GM12875 (cell line): ENCODE data around the gene ITPR1.

ENCODE experiments used
- H3K4me3 ChIP-seq: one replicate; pipeline ENCODE4 v1.5.1; 2011; ENCODE audit warnings: low read depth, low read length, control low read depth
- TF ChIP-seq, protein P1 (sequence below): IDR thresholded peaks from 2 replicates; pipeline ENCODE4 v1.5.1; 2011; ENCODE audit warnings: low read depth, mild to moderate bottlenecking, control low read depth, inconsistent platforms, low read length, moderate library complexity, borderline replicate concordance; ENCODE audit not compliant: insufficient read depth

ITPR1 gene

DNA sequence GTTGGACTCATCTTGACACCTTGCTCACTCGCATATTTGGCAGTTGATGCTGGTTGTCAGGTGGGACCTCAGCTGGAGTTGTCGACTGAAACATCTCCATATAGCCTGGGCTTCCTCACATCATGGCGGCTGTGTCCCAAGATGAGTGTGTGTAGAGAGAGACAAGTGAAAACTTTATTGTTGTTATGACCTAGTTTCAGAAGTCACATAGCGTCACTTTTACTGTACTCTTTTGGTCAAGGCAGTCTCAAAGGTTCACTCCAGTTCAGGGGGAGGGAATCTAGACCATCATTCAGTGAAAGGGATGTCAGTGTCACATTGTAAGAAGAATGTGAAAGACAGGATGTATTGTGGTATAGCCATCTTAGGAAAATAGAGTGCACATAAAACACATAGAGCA, 214.2 kb downstream of the ITPR1 start:
- TF ChIP-seq, protein P1, sequence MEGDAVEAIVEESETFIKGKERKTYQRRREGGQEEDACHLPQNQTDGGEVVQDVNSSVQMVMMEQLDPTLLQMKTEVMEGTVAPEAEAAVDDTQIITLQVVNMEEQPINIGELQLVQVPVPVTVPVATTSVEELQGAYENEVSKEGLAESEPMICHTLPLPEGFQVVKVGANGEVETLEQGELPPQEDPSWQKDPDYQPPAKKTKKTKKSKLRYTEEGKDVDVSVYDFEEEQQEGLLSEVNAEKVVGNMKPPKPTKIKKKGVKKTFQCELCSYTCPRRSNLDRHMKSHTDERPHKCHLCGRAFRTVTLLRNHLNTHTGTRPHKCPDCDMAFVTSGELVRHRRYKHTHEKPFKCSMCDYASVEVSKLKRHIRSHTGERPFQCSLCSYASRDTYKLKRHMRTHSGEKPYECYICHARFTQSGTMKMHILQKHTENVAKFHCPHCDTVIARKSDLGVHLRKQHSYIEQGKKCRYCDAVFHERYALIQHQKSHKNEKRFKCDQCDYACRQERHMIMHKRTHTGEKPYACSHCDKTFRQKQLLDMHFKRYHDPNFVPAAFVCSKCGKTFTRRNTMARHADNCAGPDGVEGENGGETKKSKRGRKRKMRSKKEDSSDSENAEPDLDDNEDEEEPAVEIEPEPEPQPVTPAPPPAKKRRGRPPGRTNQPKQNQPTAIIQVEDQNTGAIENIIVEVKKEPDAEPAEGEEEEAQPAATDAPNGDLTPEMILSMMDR = no peak
- H3K4me3 ChIP-seq = no peak overlapping the region

DNA sequence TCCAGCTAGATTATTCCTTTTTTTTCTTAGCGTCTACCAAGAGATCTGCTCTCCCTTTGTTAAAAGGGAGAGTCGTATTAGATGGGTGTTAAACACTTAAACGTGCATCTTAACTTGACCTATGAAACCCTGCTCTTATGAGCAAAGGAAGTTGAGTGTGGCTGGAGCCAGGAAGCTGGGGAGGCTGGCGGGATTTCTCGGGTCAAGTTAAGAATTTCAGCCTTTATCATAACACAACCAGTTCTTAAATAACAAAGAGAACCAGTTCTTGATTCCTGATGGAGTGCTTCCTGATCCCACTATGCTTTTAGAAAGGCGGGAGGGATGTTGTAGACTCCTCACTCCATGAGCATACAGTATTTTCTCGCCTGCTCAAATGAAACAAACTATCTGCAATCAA, 215.1 kb downstream of the ITPR1 start:
- TF ChIP-seq, protein P1 = no peak
- no peak overlapping the region for H3K4me3 ChIP-seq

DNA sequence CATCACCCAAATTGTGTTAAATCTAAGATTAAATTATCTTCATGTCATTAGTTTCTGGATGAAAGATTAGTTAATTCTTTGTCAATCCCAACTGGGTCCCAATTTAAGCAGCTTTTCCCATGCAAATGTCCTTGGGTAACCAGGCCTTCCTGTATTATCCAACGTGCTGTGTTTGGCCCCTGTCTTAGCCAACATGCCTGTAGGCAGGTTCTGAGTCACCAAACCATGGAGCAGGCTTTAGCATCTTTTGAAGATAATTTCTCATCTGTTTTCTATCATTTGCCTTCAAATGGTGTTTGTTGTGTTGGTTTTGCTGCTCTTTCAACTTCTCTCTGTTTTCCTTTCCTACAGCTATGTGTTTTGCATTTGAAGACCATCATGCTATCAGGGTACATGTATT, 216.2 kb downstream of the ITPR1 start:
- TF ChIP-seq, protein P1 = no peak
- H3K4me3 ChIP-seq = no peak overlapping the region

DNA sequence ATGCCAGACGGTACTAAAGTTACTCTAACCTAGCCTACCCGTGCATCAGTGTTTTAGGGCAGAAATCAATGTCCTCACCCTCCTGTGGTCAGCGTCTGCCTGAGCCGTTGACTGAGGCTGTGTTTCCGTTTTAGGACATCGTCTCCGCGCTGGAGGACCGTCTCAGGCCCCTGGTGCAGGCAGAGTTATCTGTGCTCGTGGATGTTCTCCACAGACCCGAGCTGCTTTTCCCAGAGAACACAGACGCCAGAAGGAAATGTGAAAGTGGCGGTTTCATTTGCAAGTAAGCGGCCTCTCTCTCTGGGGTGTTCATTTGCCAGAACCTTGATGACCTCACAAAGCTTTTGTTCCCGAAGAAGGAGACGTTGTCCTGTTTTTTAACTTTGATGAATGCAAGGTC, 217.0 kb downstream of the ITPR1 start:
- TF ChIP-seq, protein P1 = no peak
- no peak overlapping the region for H3K4me3 ChIP-seq

DNA sequence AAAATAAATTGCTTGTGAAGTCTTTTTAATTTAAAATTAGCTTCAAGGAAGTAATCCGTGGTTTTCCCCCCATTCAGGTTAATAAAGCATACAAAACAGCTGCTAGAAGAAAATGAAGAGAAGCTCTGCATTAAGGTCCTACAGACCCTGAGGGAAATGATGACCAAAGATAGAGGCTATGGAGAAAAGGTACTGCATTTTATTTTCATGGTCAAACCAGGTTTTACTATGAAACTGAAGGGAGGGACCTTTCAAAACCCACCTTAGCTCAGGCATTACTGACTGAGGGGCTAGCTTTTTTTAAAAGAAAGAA, 218.5 kb downstream of the ITPR1 start:
- TF ChIP-seq, protein P1 = no peak
- H3K4me3 ChIP-seq = no peak overlapping the region

DNA sequence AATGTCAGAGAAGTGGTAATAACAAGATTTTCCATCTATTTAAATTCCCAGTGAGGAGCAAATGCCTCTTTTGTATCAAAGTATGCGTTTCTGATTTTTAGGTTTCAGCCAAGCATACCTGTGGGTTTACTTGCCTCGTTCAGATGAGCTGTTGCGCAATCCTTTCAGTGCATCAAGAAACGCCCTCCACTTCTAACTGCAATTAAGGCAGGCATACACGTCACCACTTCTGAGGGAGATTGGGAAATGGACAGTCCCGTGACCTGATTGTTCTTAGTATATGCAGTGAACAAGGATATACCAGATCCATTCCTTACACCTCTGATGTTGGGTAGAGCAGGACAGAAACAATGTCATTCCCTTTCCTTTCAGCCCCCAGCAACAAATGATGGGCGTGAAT, 219.0 kb downstream of the ITPR1 start:
- TF ChIP-seq, protein P1 = no peak
- H3K4me3 ChIP-seq = no peak overlapping the region

DNA sequence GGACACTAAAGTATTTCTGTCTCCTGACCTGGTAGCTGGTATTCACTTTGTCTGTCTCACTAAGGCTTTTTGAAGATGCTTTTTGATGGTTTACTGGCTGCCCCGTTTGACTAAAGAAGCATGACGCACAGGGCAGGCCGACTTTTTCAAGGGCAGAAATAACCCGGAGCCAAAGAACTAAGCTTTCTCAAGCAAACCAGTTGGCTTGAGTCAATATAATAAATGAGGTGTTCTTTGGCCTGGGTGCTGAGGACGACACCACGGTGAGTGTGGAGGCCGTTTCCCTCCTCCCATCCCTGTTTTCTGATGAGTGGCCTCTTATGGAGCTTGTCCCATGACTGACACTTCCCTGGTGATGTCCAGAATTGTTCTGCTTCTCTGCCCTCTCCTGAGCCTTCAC, 220.9 kb downstream of the ITPR1 start:
- TF ChIP-seq, protein P1 = no peak
- no peak overlapping the region for H3K4me3 ChIP-seq

DNA sequence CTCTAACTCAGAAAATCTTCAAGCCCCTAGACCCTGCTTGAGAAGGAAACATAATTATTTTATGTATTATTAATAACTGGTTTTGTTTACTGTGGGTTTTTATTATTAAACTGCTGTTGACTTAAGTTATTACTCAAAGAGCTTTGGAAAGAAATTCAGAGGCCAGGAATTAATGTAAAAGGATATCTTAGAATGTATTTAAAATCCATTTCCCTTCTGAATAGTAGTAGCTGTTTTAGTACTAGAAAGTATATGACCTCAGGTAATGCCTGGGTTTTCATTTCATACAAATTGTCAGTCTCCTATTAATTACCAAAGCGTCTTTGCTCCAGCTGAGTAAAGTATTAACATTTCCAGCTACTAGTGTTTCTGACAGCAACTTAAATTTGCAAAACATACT, 223.1 kb downstream of the ITPR1 start:
- TF ChIP-seq, protein P1 = no peak
- H3K4me3 ChIP-seq = no peak overlapping the region
